K562 (cell line): ENCODE data around the gene SCARB2. TPM values are rescaled to one million over a fixed set of nuclear protein-coding genes. Genes with fewer than 3 reads are reported as not detected.
A peak's percentile ranks its signal among the peaks of the same experiment; 100 is the strongest.

Experiments
- ATAC-seq: fragments of 200-7000 bp; cut with Tn5 transposase; 3 replicates; pipeline ENCODE4 v1.9.1; 2020; ENCODE audit warnings: moderate library complexity
- BruUV-seq: library from RNA; stranded (reverse); fragments of 400-500 nt; replicated peaks from 2 replicates; lab custom pipeline; 2021; lab: Mats Ljungman, UMichigan
- CTCF ChIA-PET: fragments of 300-600 bp; formaldehyde crosslinking; extraction: SDS; loops from one replicate; lab custom pipeline; 2021; ENCODE audit warnings: low intra/inter-chr PET ratio; lab: Yijun Ruan, JAX
- POLR2A ChIA-PET: fragments of 300-600, 350-650 bp; sonication (Branson Sonifier 250); formaldehyde crosslinking; extraction: SDS; loops from one replicate; lab custom pipeline; 2021; ENCODE audit warnings: antibody characterized with exemption, inconsistent platforms; lab: Yijun Ruan, JAX
- DNase-seq, 4 experiments: peaks; one replicate each; pipeline versions ENCODE4 v3.0.0 to v3.0.0-alpha.2; 2011 to 2018; ENCODE audit warnings: low spot score in 3 of 4, mixed read lengths in 3 of 4; ENCODE audit errors: extremely low read depth in 1 of 4
- FAIRE-seq: peaks from 2 replicates; lab custom pipeline; 2011; peaks lifted over from hg19 to GRCh38; lab: Jason Lieb, UNC
- H2AFZ ChIP-seq: 2 replicates; pipeline ENCODE4 v1.6.0; 2011; ENCODE audit warnings: low read depth, low read length, control low read depth, inconsistent platforms
- H3K27ac ChIP-seq: fragments of 200-600 bp; 3 replicates; pipeline ENCODE4 v1.8.0; 2011; ENCODE audit warnings: low read depth, mild to moderate bottlenecking, control low read depth, inconsistent platforms, low read length, moderate library complexity, mixed read lengths; ENCODE audit errors: extremely low read depth
- H3K27me3 ChIP-seq, 2 experiments: fragments of 300-600 bp in 1 of 2; 2 replicates in 1 of 2; 3 replicates in 1 of 2; pipeline versions ENCODE4 v1.6.0 to v1.8.0; 2011; ENCODE audit warnings: inconsistent platforms in 2 of 2, low read length in 2 of 2, mild to moderate bottlenecking in 1 of 2, mixed read lengths in 1 of 2, moderate library complexity in 1 of 2; ENCODE audit not compliant: control insufficient read depth in 2 of 2, insufficient read depth in 2 of 2
- H3K36me3 ChIP-seq: fragments of 300-600 bp; 3 replicates; pipeline ENCODE4 v1.8.0; 2011; ENCODE audit warnings: mild to moderate bottlenecking, low read length, inconsistent platforms; ENCODE audit not compliant: control insufficient read depth, insufficient read depth
- H3K4me1 ChIP-seq, 2 experiments: fragments of 200-600 bp in 1 of 2; replicated peaks in 1 of 2; 2 replicates in 1 of 2; 3 replicates in 1 of 2; pipeline versions ENCODE4 v1.5.1 to v1.8.0; 2011; ENCODE audit warnings: inconsistent platforms in 2 of 2, low read length in 2 of 2, mild to moderate bottlenecking in 1 of 2, mixed read lengths in 1 of 2, moderate library complexity in 1 of 2; ENCODE audit not compliant: control insufficient read depth in 2 of 2, insufficient read depth in 2 of 2
- H3K4me2 ChIP-seq: 2 replicates; pipeline ENCODE4 v1.6.1; 2011; ENCODE audit warnings: low read length, control low read depth, inconsistent platforms, mixed read lengths; ENCODE audit not compliant: insufficient read depth
- H3K4me3 ChIP-seq: fragments of 200-600 bp; sonication (generic), shearing (Covaris generic); 2 replicates; pipeline ENCODE4 v1.5.1; 2016; ENCODE audit warnings: control low read depth, inconsistent platforms
- H3K79me2 ChIP-seq: fragments of 200-600 bp; 3 replicates; pipeline ENCODE4 v1.8.0; 2011; ENCODE audit warnings: low read length, inconsistent platforms; ENCODE audit not compliant: control insufficient read depth, insufficient read depth
- H3K9ac ChIP-seq, 2 experiments: 2 replicates each; pipeline versions ENCODE4 v1.6.0 to v1.6.1; 2011; ENCODE audit warnings: low read depth in 2 of 2, low read length in 2 of 2, control low read depth in 1 of 2, inconsistent platforms in 1 of 2, mild to moderate bottlenecking in 1 of 2, mixed read lengths in 1 of 2; ENCODE audit not compliant: insufficient read depth in 1 of 2
- H3K9me1 ChIP-seq: one replicate; pipeline ENCODE4 v1.6.0; 2011; ENCODE audit warnings: inconsistent platforms, mild to moderate bottlenecking, low read length, moderate library complexity; ENCODE audit not compliant: control insufficient read depth, insufficient read depth
- H3K9me3 ChIP-seq: replicated peaks from 2 replicates; pipeline ENCODE4 v1.5.1; 2011; ENCODE audit warnings: low read depth, low read length, inconsistent platforms; ENCODE audit not compliant: control insufficient read depth, insufficient read depth
- H4K20me1 ChIP-seq: replicated peaks from 2 replicates; pipeline ENCODE4 v1.6.1; 2011; ENCODE audit warnings: low read length, inconsistent platforms, mixed read lengths; ENCODE audit not compliant: control insufficient read depth, insufficient read depth
- ARID1B ChIP-seq: fragments of 450-650 bp; IDR thresholded peaks from 2 replicates; pipeline ENCODE4 v1.6.1; 2016; ENCODE audit warnings: antibody characterized with exemption, mild to moderate bottlenecking, inconsistent platforms
- BMI1 ChIP-seq: fragments of 150-350 bp; IDR thresholded peaks from 2 replicates; pipeline ENCODE4 v1.6.1; 2014; ENCODE audit warnings: low read length
- CUX1 ChIP-seq: fragments of 200-800 bp; sonication (Bioruptor generic); IDR thresholded peaks from 2 replicates; pipeline ENCODE4 v1.6.1; 2016; ENCODE audit warnings: missing genetic modification characterization, missing compliant biosample characterization
- ELF2 ChIP-seq: fragments of 250-450 bp; sonication (Bioruptor Pico); IDR thresholded peaks from 2 replicates; pipeline ENCODE4 v1.5.0; 2021; ENCODE audit warnings: mild to moderate bottlenecking
- EP300 ChIP-seq: IDR thresholded peaks from 2 replicates; pipeline ENCODE4 v1.6.1; 2012; ENCODE audit warnings: low read length, improper control_type of control experiment
- FOXJ2 ChIP-seq: fragments of 200-800 bp; sonication (Bioruptor generic); IDR thresholded peaks from 2 replicates; pipeline ENCODE4 v1.6.1; 2016; ENCODE audit warnings: missing genetic modification characterization, missing compliant biosample characterization
- GTF2A2 ChIP-seq: IDR thresholded peaks from 2 replicates; pipeline ENCODE4 v1.6.1; 2016; ENCODE audit warnings: mild to moderate bottlenecking, missing genetic modification characterization, missing compliant biosample characterization
- KAT2B ChIP-seq: IDR thresholded peaks from one replicate; pipeline ENCODE4 v1.6.1; 2012; ENCODE audit warnings: low read depth, mild to moderate bottlenecking, control low read depth, inconsistent platforms, low read length, moderate library complexity
- KLF1 ChIP-seq: fragments of 450-650 bp; IDR thresholded peaks from 2 replicates; pipeline ENCODE4 v1.6.1; 2016; ENCODE audit warnings: missing genetic modification characterization, missing compliant biosample characterization
- PML ChIP-seq: IDR thresholded peaks from 2 replicates; pipeline ENCODE4 v1.6.1; 2012; ENCODE audit warnings: low read length, inconsistent platforms
- POLR2A ChIP-seq: fragments of 450-650 bp; conservative IDR thresholded peaks from 2 replicates; pipeline ENCODE4 v1.6.1; 2016
- RBFOX2 ChIP-seq: fragments of 200-400 bp; formaldehyde crosslinking; IDR thresholded peaks from 2 replicates; pipeline ENCODE4 v1.6.1; 2017; ENCODE audit warnings: low read depth, mild to moderate bottlenecking, low read length, moderate library complexity
- SLC30A9 ChIP-seq: fragments of 250-450 bp; sonication (Bioruptor Pico); IDR thresholded peaks from 2 replicates; pipeline ENCODE4 v1.8.0; 2022; ENCODE audit warnings: mild to moderate bottlenecking, moderate library complexity
- TEAD4 ChIP-seq, 2 experiments: sonication (generic) in 1 of 2; formaldehyde crosslinking in 1 of 2; IDR thresholded peaks; 2 replicates each; pipeline versions ENCODE4 v1.6.1 to v1.8.0; 2012 to 2022; ENCODE audit warnings: borderline replicate concordance in 1 of 2, inconsistent platforms in 1 of 2, low read length in 1 of 2, mild to moderate bottlenecking in 1 of 2, missing genetic modification reagents in 1 of 2
- ZBTB7A ChIP-seq: IDR thresholded peaks from 2 replicates; pipeline ENCODE4 v1.6.1; 2011; ENCODE audit warnings: low read depth, mild to moderate bottlenecking, low read length, moderate library complexity, borderline replicate concordance; ENCODE audit not compliant: control insufficient read depth
- ZFP36 ChIP-seq: fragments of 150-350 bp; IDR thresholded peaks from 2 replicates; pipeline ENCODE4 v1.6.1; 2018; ENCODE audit warnings: low read length, low read depth; ENCODE audit not compliant: partially characterized antibody
- ZNF280B ChIP-seq: fragments of 250-450 bp; sonication (Bioruptor Pico); IDR thresholded peaks from 2 replicates; pipeline ENCODE4 v1.5.1; 2021; ENCODE audit warnings: mild to moderate bottlenecking
- ZNF431 ChIP-seq: sonication (generic); formaldehyde crosslinking; IDR thresholded peaks from 2 replicates; pipeline ENCODE4 v1.8.0; 2022; ENCODE audit warnings: mild to moderate bottlenecking, missing genetic modification reagents
- WGBS: fragments of 100-300 bp; shearing (Covaris generic); methylation state at CpG from one replicate; pipeline ENCODE4 v1.1.6; 2016; ENCODE audit warnings: low coverage, mixed read lengths; ENCODE audit not compliant: insufficient coverage; ENCODE audit errors: missing lambda C conversion rate; 5-methylcytosine and 5-hydroxymethylcytosine counted together
- in situ Hi-C: fragments of 300-500 bp; cut with MboI; formaldehyde crosslinking; loops from 4 replicates; pipeline ENCODE4 v1.15.0; 2018; ENCODE audit warnings: inconsistent platforms, mixed read lengths
- intact Hi-C: fragments of 100-400 bp; cut with micrococcal nuclease; formaldehyde crosslinking; loops from 2 replicates; pipeline ENCODE4 v1.14.2; 2022
- polyA plus RNA-seq, 8 experiments: library from polyadenylated mRNA; depleted of rRNA in 4 of 8; stranded (reverse) in 5 of 8; unstranded in 3 of 8; fragments of >200 nt; fragmentation: Nextera tagmentation in 2 of 8; fragmentation: Illumina TruSeq in 1 of 8; extraction: Ambion mirVana in 2 of 8; extraction: Trizol in 1 of 8; gene quantifications; 2 replicates each; pipeline versions ENCODE4 v1.2.1 to v1.2.3, GENCODE V29; 2011 to 2014; ENCODE audit warnings: inconsistent platforms in 1 of 8, missing spikeins in 1 of 8
- total RNA-seq, 7 experiments: library from RNA; depleted of rRNA in 6 of 7; stranded (reverse); fragments of >200 nt in 6 of 7; fragmentation: Illumina TruSeq in 2 of 7; extraction: Trizol in 2 of 7; gene quantifications; 2 replicates each; pipeline versions ENCODE4 v1.2.1 to v1.2.3, GENCODE V29; 2011 to 2021; ENCODE audit warnings: low replicate concordance in 1 of 7

SCARB2 gene
- total and polyA plus RNA-seq, 9 of the 15 experiments (the other 6 are each of a cell fraction or from before 2014, with no cell fraction given): 6.1 to 25.8 (median 17.8) TPM

DNA sequence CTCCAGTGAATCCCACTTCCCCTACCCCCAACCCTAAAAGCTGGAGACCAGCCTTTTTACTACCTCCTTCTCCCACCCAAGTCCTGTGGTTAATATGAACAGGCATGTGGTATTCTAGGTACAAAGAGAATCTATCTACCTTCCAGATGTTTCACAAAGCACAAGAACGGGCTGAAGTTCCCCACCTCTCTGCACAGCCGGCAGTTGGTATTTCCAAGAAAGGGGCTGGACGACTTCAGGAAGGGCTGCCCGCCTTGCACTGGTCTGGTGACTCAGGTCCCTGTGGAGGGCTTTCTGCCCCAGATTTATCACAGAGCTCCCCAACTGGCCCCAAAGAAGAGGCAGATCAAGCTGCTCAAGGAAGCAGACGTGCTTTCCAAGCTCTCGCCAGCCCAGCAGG is 42.4 kb upstream of the SCARB2 start:
- DNase-seq (peak; percentile 45 to 79 (median 62)), FAIRE-seq (peak; percentile 88), ATAC-seq (peak; percentile 86)
- peak overlapping the region; percentile 18 to 81; a peak in 2 of 4 replicates for H3K9ac ChIP-seq
- H3K4me2 ChIP-seq: peak overlapping the region; percentile 65
- no peaks in the 10 kb centered on the region for H3K36me3 ChIP-seq
- peak overlapping the region; percentile 68; the same call in 2 of the 3 replicates for H3K27ac ChIP-seq
- H3K9me1 ChIP-seq: no peaks in the 10 kb centered on the region
- 8% methylated on average over 6 of the region's 6 CpGs for WGBS
- H2AFZ ChIP-seq: peak overlapping the region; percentile 83
- no peaks in the 10 kb centered on the region for H3K79me2 ChIP-seq
- H3K9me3 ChIP-seq: no peaks in the 10 kb centered on the region
- no peaks in the 10 kb centered on the region for H4K20me1 ChIP-seq
- intact Hi-C loops (loop anchor here (10.0 kb wide), 1 partner anchor 119 kb away; no protein-coding TSS in a partner anchor), in situ Hi-C loops (no loop called here)
- CTCF ChIA-PET: no interaction called here
- peak overlapping the region; percentile 28 for H3K4me3 ChIP-seq
- H3K4me1 ChIP-seq: peaks cover 8 to 18% of the 10 kb centered on the region in 2 experiments; a peak in 4 of 5 replicates
- POLR2A ChIA-PET: interaction anchor here (0.7 kb wide), 1 partner anchor 140 kb away, joined by 3 read pairs; no protein-coding TSS in a partner anchor
- H3K27me3 ChIP-seq: no peaks in the 10 kb centered on the region
- BruUV-seq: no TSS peak
- TF ChIP-seq TEAD4 (IDR thresholded peaks at IDR 0.05; ENCODE audit: low read length) (peak; percentile 9; the same call in 1 of the 2 replicates), TEAD4 (CRISPR knock-in tag; IDR thresholded peaks at IDR 0.05; ENCODE audit: borderline replicate concordance) (no peak), POLR2A (peak; percentile 36; the same call in 1 of the 2 replicates), KLF1 (tag) (no peak), GTF2A2 (tag) (no peak), ELF2 (no peak), ZFP36 (no peak), SLC30A9 (no peak), RBFOX2 (peak; percentile 37; the same call in 1 of the 2 replicates), EP300 (peak; percentile 82), BMI1 (no peak), ZNF431 (CRISPR knock-in tag) (no peak), ZBTB7A (peak; percentile 47; the same call in 1 of the 2 replicates), ARID1B (peak; percentile 22; the same call in 1 of the 2 replicates), FOXJ2 (tag) (no peak), PML (peak; percentile 38; the same call in 1 of the 2 replicates), KAT2B (no peak), CUX1 (CRISPR knock-in tag) (no peak), ZNF280B (CRISPR knock-in tag) (no peak)
